Measurements from ENCODE around the gene VAMP8. TPM values are rescaled to one million over a fixed set of nuclear protein-coding genes. Genes with fewer than 3 reads are reported as not detected.

Gene VAMP8
- total RNA-seq (2022; extraction: Qiagen RNA extraction; ENCODE audit: low read depth) = 14.1 to 23.2 TPM (median 16.8 TPM) in 5 replicates

DNA sequence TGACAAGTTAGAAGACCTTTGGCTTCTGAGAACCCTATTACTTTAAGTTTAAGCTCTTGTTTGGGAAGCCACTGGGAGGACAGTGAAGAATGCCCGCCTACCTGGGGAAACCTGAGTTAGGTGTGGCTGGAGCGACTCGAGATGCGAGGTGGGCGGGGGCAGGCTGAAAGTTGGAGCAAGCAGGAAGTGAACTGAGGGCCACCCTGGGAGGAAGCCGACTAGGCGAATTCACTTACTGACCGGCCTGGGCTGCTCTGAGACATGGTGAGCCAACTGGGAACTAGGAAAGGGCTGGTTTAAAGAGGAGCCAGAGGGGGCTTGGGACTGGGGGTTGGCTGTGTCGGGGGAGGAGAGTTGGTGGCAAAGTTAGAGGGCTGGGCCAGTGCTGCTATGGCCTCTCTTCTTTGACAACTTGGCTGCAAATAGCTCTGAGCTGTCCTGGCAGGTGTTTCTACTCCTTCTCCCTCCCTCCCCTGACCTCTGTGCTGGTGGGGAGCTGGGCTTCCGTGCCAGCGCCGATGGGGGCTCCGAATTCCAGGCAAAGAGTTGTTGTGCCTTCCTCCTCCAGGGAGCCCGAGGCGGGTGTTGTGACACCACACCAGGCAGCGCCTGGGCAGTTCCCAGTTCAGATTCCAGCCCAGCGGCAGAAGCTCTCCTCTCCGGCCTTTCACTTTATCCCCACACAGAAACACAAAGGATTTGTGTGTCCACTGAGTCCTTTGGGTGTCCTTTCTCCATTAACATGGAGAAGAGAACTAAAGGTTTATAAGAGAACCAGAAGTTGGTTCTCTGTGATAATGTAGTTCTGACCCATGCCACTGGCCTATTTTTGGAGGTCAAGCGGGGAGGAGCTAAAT is at the start of gene VAMP8:
TSS of gene VAMP8 (plus strand) at position 201 of the 857 bp plus-strand sequence. CDS start at position 262, 61 bp downstream.

DNA sequence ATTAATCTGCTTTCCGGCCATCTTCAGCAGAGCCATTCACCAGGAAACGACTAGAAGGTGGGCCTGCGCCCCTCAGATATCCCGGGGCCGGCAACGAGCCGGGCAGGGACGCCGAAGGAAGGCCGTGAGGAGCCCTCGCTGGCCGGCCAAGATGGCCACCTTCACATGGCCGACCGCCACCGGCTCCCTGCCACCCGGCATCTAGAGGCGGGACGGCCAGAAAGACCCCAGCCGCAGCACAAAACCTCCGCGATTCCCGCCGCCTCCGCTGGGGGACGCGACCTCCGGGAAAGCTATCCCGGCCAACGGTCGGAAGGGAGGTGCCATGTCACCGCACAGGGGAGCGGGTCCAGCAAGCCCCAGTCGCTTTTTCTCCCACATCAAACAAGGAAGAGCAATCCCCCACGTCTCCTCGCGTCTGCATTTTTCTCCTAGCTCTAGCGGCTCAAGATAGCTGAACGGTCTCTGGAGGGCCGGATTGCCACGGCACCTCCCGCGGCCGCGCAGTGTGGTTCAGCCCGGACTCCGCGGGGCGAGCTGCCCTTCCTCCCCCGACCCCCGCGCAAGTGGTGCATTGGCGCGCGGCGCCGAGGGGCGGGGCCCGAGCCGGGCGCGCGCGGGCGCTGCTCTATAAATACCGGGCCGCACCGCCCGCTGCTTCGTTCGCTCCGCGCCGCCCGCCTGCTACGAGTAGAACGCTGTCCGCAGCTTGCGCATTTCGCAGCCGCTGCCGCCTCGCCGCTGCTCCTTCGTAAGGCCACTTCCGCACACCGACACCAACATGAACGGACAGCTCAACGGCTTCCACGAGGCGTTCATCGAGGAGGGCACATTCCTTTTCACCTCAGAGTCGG is 38.7 kb upstream of the VAMP8 start, which contains the start of gene MAT2A:
TSS of gene MAT2A (plus strand) at position 662 of the 854 bp plus-strand sequence. CDS start at position 782, 120 bp downstream.

DNA sequence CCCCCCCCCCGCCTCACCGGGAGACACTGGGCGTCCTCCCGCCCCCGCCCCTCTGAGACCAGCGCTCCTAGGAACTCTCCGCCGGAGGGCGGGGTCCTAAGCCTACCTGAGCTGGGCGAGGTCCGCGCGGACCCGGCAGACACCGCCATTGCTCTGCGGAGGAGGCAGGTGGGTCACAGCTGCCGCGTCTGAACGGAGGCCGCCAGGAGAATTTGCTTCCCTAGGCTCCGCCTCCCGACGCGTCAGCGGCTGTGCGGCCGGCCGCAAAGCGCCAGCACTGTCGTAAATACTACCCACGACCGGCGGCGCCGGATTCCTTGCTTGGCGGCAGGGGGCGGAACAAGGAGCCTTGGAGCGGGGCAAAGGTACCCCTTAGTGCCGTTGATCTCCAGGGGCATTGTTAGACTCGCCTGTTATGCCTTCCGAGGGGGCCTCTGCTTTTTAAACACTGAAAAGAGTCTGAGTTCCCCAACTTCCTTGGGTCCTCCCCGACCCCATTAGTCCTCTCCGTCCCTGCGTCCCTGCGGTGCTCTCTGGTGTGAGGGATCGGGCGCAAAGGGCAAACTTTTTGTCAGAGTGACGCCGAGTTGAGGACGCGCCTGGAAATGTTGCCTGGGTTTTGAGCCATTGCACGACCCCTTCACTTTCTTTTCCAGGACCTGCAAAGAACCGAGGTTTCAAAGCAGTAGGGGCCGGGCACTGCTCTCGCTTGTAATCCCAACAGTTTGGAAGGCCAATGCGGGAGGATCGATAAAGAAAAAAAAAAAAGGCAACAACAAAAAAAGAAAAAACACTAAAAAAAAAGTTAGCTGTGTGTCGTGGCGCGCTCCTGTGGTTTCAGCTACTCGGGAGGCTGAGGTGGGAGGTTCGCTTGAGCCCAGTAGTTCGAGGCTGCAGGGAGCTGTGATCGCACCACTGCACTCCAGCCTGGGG is 15.8 kb upstream of the VAMP8 start, which contains the start of gene GGCX:
TSS of gene GGCX (minus strand) at position 214 of the 933 bp plus-strand sequence. CDS start at position 149, 65 bp downstream.

DNA sequence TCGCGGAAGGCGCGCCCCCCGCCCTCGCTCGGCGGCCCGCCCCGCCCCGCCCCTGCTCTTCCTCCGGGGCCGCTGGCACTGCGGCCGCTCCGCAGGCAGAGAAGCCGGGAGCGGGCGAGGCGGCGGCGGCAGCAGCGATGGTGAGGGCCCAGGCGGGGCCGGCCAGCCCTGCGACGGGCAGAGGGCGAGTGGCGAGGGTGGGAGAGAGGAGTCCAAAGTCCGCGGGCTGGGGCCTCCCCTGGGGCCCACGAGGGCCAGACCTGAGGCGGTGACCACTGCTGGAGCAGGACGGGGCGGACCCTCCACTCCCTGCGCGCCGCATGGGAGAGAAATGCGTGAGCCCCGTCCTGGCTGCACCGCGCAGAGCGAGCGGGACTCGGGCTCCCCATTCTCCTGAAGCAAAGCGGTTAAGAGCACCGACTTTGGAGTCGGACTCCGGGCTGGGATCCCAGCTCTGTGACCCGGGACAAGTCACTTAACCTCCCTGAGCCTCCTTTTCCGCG is 7.0 kb downstream of the VAMP8 start, which contains the start of gene VAMP5:
TSS of gene VAMP5 (plus strand) at position 78 of the 503 bp plus-strand sequence. CDS start at position 138, 60 bp downstream.

DNA sequence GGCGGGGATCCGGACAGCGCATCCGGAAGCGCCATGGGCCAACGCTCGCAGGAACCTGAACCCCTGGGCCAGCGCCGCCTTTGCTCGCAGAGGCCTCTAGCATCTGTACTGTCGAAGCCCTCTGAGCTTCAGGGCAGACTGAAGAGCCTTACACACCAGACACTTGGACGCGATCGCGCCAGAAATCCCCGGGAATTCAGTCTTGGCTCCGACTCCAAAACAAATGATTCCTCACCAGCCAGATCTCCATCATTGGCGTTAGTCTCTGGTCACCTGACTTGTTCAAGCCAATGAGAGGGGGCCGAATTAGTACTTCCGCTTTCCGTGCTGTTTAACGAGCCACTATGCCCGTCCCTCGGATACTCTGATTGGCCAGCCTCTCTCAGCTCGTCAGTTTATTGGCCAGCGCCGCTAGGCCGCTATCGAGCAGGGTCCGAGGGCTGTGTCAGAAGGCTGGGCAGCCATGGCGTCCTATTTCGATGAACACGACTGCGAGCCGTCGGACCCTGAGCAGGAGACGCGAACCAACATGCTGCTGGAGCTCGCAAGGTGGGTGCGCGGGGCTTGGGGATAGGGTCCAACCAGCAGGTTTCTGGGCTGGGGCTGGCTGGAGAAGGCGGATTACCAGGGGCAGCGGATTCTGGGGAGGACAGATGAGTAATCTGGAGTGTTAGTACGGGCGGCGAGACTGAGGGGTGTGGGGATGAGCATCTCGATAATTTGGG is 18.1 kb downstream of the VAMP8 start, which contains the start of gene RNF181:
TSS of gene RNF181 (plus strand) at position 445 of the 725 bp plus-strand sequence. CDS start at position 464, 19 bp downstream.

DNA sequence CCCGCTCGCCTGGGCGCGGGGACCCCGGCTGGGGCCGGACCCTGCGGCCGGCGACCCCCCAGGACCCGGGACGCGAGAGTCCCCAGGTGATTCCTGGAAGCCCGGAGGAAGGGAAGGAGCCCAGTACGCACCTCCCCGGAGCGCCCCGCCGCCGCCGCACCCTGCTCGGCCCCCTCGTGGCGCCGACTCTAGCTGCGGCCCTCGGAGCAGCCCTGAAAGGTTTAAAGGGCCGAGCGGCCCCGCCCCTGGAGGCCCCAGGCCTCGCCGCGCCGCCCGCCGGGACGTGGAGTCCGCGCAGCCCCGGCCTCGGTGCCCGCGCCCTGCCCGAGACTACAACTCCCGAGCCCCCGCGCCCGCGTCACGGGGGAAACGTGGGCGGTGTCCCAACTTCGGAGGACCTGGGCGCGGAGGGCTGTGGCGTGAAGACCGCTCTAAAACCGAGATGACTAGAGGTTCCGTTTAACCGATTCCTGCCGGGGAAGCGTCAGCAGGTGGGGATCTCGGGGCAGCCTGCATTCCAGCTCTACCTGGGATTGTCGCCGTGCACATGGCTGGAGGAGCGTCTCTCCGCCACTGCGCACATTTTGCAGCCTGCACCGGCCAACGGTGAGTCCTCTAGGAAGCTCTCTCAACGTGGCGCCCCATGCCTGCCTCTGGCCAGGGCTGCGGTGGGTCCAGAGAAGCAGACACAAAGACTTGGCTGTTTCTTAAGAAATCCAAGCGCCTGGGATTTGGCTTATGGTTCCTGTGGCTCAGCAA is 25.3 kb downstream of the VAMP8 start, which contains the start of gene TMEM150A:
TSS of gene TMEM150A (minus strand) at position 223 of the 759 bp plus-strand sequence. CDS start 750 bp downstream, outside the sequence.

DNA sequence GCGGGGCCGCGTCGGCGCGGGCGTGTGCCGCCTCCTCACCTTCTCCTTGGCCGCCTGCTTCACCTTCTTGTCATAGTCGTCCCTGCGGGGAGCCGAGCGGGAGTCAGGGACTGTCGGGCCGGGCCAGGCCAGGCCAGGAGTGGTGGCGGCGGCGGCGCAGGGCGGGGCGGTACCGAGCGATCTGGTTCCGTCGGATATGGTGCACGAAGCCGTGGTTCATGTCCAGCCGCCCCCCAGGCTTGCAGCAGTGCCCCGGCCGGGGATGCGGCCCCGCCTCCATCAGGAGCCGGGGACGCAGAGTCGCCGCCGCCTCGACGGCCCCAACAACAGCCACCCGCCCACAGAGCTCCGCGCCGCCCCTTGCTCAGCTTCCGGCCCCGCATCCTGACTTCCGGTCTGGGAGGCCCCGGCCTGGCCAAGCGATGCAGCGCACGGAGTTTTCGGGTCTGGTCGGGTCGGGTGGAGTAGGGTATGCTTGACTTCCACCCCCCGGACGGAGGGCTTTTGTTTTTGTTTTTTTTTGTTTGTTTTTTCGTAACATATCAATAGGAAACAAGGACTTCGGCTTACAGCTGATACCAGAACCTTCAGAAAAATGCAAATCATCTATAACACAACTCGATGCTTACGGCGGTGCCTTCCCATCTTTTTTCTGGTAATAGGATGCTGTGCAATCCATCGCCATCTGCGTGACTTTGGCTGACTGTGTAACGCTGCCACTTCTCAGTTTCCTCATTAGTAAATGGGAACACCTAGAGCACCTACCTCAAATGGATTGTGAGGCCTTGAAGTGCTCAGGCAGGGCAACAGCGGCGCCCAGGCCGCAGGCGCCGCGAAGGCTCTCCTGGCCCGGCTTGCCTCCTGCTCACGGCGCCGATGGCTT is 34.6 kb downstream of the VAMP8 start, which contains the start of gene C2orf68:
TSS of gene C2orf68 (minus strand) at position 362 of the 883 bp plus-strand sequence. CDS start at position 280, 82 bp downstream.

Other genes starting within 250 kb of the VAMP8 start
- 83.4 to 114 TPM (median 101 TPM) in 5 replicates for gene TGOLN2, start 249.6 kb upstream of the VAMP8 start, total RNA-seq (2022; extraction: Qiagen RNA extraction; ENCODE audit: low read depth)
- 49.5 to 56.9 TPM (median 52.4 TPM) in 5 replicates for gene RETSAT, start 223.1 kb upstream of the VAMP8 start, total RNA-seq (2022; extraction: Qiagen RNA extraction; ENCODE audit: low read depth)
- gene ELMOD3, start 222.8 kb upstream of the VAMP8 start, total RNA-seq (2022; extraction: Qiagen RNA extraction; ENCODE audit: low read depth) = 10.8 to 15.4 TPM (median 12.5 TPM) in 5 replicates
- 79.5 to 121 TPM (median 96.2 TPM) in 5 replicates for gene CAPG, start 167.2 kb upstream of the VAMP8 start, total RNA-seq (2022; extraction: Qiagen RNA extraction; ENCODE audit: low read depth)
- 0.91 to 1.7 TPM (median 1.2 TPM) in 4 of 5 replicates, not detected in the other for gene SH2D6, start 158.9 kb upstream of the VAMP8 start, total RNA-seq (2022; extraction: Qiagen RNA extraction; ENCODE audit: low read depth)
- 515 to 543 TPM (median 532 TPM) in 5 replicates for gene MAT2A, start 38.4 kb upstream of the VAMP8 start, total RNA-seq (2022; extraction: Qiagen RNA extraction; ENCODE audit: low read depth)
- 32.9 to 50.9 TPM (median 42.8 TPM) in 5 replicates for gene GGCX, start 16.1 kb upstream of the VAMP8 start, total RNA-seq (2022; extraction: Qiagen RNA extraction; ENCODE audit: low read depth)
- 0.31 TPM in 1 of 5 replicates, not detected in the others for gene VAMP5, start 6.8 kb downstream of the VAMP8 start, total RNA-seq (2022; extraction: Qiagen RNA extraction; ENCODE audit: low read depth)
- gene RNF181, start 18.2 kb downstream of the VAMP8 start, total RNA-seq (2022; extraction: Qiagen RNA extraction; ENCODE audit: low read depth) = 173 to 202 TPM (median 185 TPM) in 5 replicates
- gene TMEM150A, start 25.1 kb downstream of the VAMP8 start, total RNA-seq (2022; extraction: Qiagen RNA extraction; ENCODE audit: low read depth) = 10.0 to 16.7 TPM (median 15.3 TPM) in 5 replicates
- 22.0 to 33.1 TPM (median 29.1 TPM) in 5 replicates for gene C2orf68, start 34.5 kb downstream of the VAMP8 start, total RNA-seq (2022; extraction: Qiagen RNA extraction; ENCODE audit: low read depth)
- gene USP39, start 38.6 kb downstream of the VAMP8 start, total RNA-seq (2022; extraction: Qiagen RNA extraction; ENCODE audit: low read depth) = 67.5 to 73.6 TPM (median 72.6 TPM) in 5 replicates
- gene SFTPB, start 90.6 kb downstream of the VAMP8 start, total RNA-seq (2022; extraction: Qiagen RNA extraction; ENCODE audit: low read depth) = 0.11 to 0.14 TPM in 2 of 5 replicates, not detected in the others
- gene GNLY, start 116.8 kb downstream of the VAMP8 start, total RNA-seq (2022; extraction: Qiagen RNA extraction; ENCODE audit: low read depth) = 0.38 TPM in 1 of 5 replicates, not detected in the others
- 7.8 to 14.0 TPM (median 9.8 TPM) in 5 replicates for gene ATOH8, start 176.4 kb downstream of the VAMP8 start, total RNA-seq (2022; extraction: Qiagen RNA extraction; ENCODE audit: low read depth)